ENCODE measurements around the gene ALDH3A2. TPM values are rescaled to one million over a fixed set of nuclear protein-coding genes. Genes with fewer than 3 reads are reported as not detected.

The ALDH3A2 gene

Small RNAs within 50 kb of the gene (small RNA-seq; reads per million reads assigned to genes)
- gene NMTRQ-TTG12-1 (ENCODE audit: insufficient read depth) = not detected
- not detected for gene RF00322 (ENCODE audit: insufficient read depth)
